T-helper 1 cell treated with Interleukin-12 subunit alpha and Interleukin-12 subunit beta and Interleukin-4 antibody, amounts not matched to agents 30 μg/mL and 1 μg/mL, for 36 hours (primary cell): Measurements from ENCODE around the gene CEMIP.

ENCODE experiments used
- H3K27ac Mint-ChIP-seq: one replicate; pipeline ENCODE4 v1.8.0; 2021; ENCODE audit warnings: mild to moderate bottlenecking, mixed read lengths
- H3K27me3 Mint-ChIP-seq: one replicate; pipeline ENCODE4 v1.8.0; 2021; ENCODE audit warnings: low read depth, mixed read lengths
- H3K36me3 Mint-ChIP-seq: one replicate; pipeline ENCODE4 v1.8.0; 2021; ENCODE audit warnings: low read depth, mixed read lengths
- H3K4me1 Mint-ChIP-seq: one replicate; pipeline ENCODE4 v1.8.0; 2021; ENCODE audit warnings: low read depth, mixed read lengths
- H3K4me3 Mint-ChIP-seq: one replicate; pipeline ENCODE4 v1.8.0; 2021; ENCODE audit warnings: mild to moderate bottlenecking, moderate library complexity, mixed read lengths
- H3K9me3 Mint-ChIP-seq: one replicate; pipeline ENCODE4 v1.8.0; 2021; ENCODE audit warnings: mixed read lengths

CEMIP gene

GRCh38 chr15:80904998-80905397, 125.8 kb downstream of the CEMIP start:
- Mint-ChIP-seq H3K36me3 (peaks cover 2% of the 10 kb centered on the region), H3K9me3 (peaks cover 4% of the 10 kb centered on the region), H3K4me1 (no peaks in the 10 kb centered on the region), H3K27ac (no peak overlapping the region), H3K27me3 (no peaks in the 10 kb centered on the region), H3K4me3 (no peak overlapping the region)

GRCh38 chr15:80906159-80906766, 127.1 kb downstream of the CEMIP start:
- Mint-ChIP-seq H3K27me3 (no peaks in the 10 kb centered on the region), H3K4me1 (no peaks in the 10 kb centered on the region), H3K27ac (no peak overlapping the region), H3K4me3 (no peak overlapping the region), H3K36me3 (peaks cover 2% of the 10 kb centered on the region), H3K9me3 (peaks cover 4% of the 10 kb centered on the region)

- Mint-ChIP-seq H3K4me1 (no peaks in the 10 kb centered on the region), H3K4me3 (no peak overlapping the region), H3K27me3 (peaks cover 5% of the 10 kb centered on the region), H3K9me3 (peaks cover 4% of the 10 kb centered on the region), H3K36me3 (peaks cover 2% of the 10 kb centered on the region), H3K27ac (no peak overlapping the region)
Measured at GRCh38 chr15:80911821-80912220, 132.7 kb downstream of the CEMIP start.

GRCh38 chr15:80912673-80913072, 133.5 kb downstream of the CEMIP start:
- no peak overlapping the region for H3K4me3 Mint-ChIP-seq
- no peak overlapping the region for H3K27ac Mint-ChIP-seq
- H3K36me3 Mint-ChIP-seq, result peaks cover 2% of the 10 kb centered on the region
- H3K9me3 Mint-ChIP-seq, result peaks cover 4% of the 10 kb centered on the region
- peaks cover 5% of the 10 kb centered on the region for H3K27me3 Mint-ChIP-seq
- H3K4me1 Mint-ChIP-seq, result no peaks in the 10 kb centered on the region

GRCh38 chr15:80913541-80913940, 134.4 kb downstream of the CEMIP start:
- no peaks in the 10 kb centered on the region for H3K4me1 Mint-ChIP-seq
- H3K36me3 Mint-ChIP-seq, result peaks cover 2% of the 10 kb centered on the region
- H3K27ac Mint-ChIP-seq, result no peak overlapping the region
- H3K9me3 Mint-ChIP-seq, result peaks cover 4% of the 10 kb centered on the region
- no peak overlapping the region for H3K4me3 Mint-ChIP-seq
- peaks cover 5% of the 10 kb centered on the region for H3K27me3 Mint-ChIP-seq

GRCh38 chr15:80915472-80915871, 136.3 kb downstream of the CEMIP start:
- no peak overlapping the region for H3K27ac Mint-ChIP-seq
- H3K4me3 Mint-ChIP-seq, result no peak overlapping the region
- H3K36me3 Mint-ChIP-seq, result no peaks in the 10 kb centered on the region
- H3K9me3 Mint-ChIP-seq, result no peaks in the 10 kb centered on the region
- peaks cover 8% of the 10 kb centered on the region for H3K4me1 Mint-ChIP-seq
- H3K27me3 Mint-ChIP-seq, result peaks cover 5% of the 10 kb centered on the region

GRCh38 chr15:80916056-80916455, 136.9 kb downstream of the CEMIP start:
- peaks cover 5% of the 10 kb centered on the region for H3K27me3 Mint-ChIP-seq

GRCh38 chr15:80918196-80918783, 139.1 kb downstream of the CEMIP start:
- H3K27me3 Mint-ChIP-seq, result peaks cover 5% of the 10 kb centered on the region
- H3K9me3 Mint-ChIP-seq, result no peaks in the 10 kb centered on the region
- peaks cover 13% of the 10 kb centered on the region for H3K4me1 Mint-ChIP-seq
- no peak overlapping the region for H3K4me3 Mint-ChIP-seq
- no peaks in the 10 kb centered on the region for H3K36me3 Mint-ChIP-seq
- H3K27ac Mint-ChIP-seq, result no peak overlapping the region

More at GRCh38 chr15:80916056-80916455, 136.9 kb downstream of the CEMIP start:
- Mint-ChIP-seq H3K27ac (no peak overlapping the region), H3K36me3 (no peaks in the 10 kb centered on the region), H3K4me3 (no peak overlapping the region), H3K9me3 (no peaks in the 10 kb centered on the region), H3K4me1 (peaks cover 11% of the 10 kb centered on the region)

GRCh38 chr15:80920271-80920699, 141.1 kb downstream of the CEMIP start:
- no peak overlapping the region for H3K27ac Mint-ChIP-seq
- no peaks in the 10 kb centered on the region for H3K36me3 Mint-ChIP-seq
- no peaks in the 10 kb centered on the region for H3K9me3 Mint-ChIP-seq
- H3K4me3 Mint-ChIP-seq, result no peak overlapping the region
- H3K27me3 Mint-ChIP-seq, result peaks cover 5% of the 10 kb centered on the region
- H3K4me1 Mint-ChIP-seq, result peaks cover 13% of the 10 kb centered on the region

GRCh38 chr15:80921736-80922410, 142.7 kb downstream of the CEMIP start:
- Mint-ChIP-seq H3K27me3 (no peaks in the 10 kb centered on the region), H3K4me1 (peaks cover 13% of the 10 kb centered on the region), H3K27ac (no peak overlapping the region), H3K9me3 (no peaks in the 10 kb centered on the region), H3K4me3 (no peak overlapping the region), H3K36me3 (no peaks in the 10 kb centered on the region)

- H3K27me3 Mint-ChIP-seq, result no peaks in the 10 kb centered on the region
- H3K36me3 Mint-ChIP-seq, result no peaks in the 10 kb centered on the region
- H3K4me3 Mint-ChIP-seq, result no peak overlapping the region
- no peaks in the 10 kb centered on the region for H3K9me3 Mint-ChIP-seq
- H3K27ac Mint-ChIP-seq, result no peak overlapping the region
- H3K4me1 Mint-ChIP-seq, result peaks cover 13% of the 10 kb centered on the region
Measured at GRCh38 chr15:80923668-80924067, 144.5 kb downstream of the CEMIP start.

GRCh38 chr15:80924278-80924677, 145.1 kb downstream of the CEMIP start:
- H3K9me3 Mint-ChIP-seq, result no peaks in the 10 kb centered on the region
- no peak overlapping the region for H3K27ac Mint-ChIP-seq
- no peak overlapping the region for H3K4me3 Mint-ChIP-seq
- peaks cover 13% of the 10 kb centered on the region for H3K4me1 Mint-ChIP-seq
- no peaks in the 10 kb centered on the region for H3K36me3 Mint-ChIP-seq
- no peaks in the 10 kb centered on the region for H3K27me3 Mint-ChIP-seq

GRCh38 chr15:80925597-80926059, 146.5 kb downstream of the CEMIP start:
- no peaks in the 10 kb centered on the region for H3K27me3 Mint-ChIP-seq
- H3K27ac Mint-ChIP-seq, result no peak overlapping the region
- no peaks in the 10 kb centered on the region for H3K36me3 Mint-ChIP-seq

GRCh38 chr15:80926126-80926525, 147.0 kb downstream of the CEMIP start:
- Mint-ChIP-seq H3K4me3 (no peak overlapping the region), H3K36me3 (no peaks in the 10 kb centered on the region), H3K27ac (no peak overlapping the region), H3K27me3 (no peaks in the 10 kb centered on the region), H3K9me3 (no peaks in the 10 kb centered on the region), H3K4me1 (peaks cover 2% of the 10 kb centered on the region)

More at GRCh38 chr15:80925597-80926059, 146.5 kb downstream of the CEMIP start:
- H3K4me3 Mint-ChIP-seq, result no peak overlapping the region
- H3K4me1 Mint-ChIP-seq, result peaks cover 3% of the 10 kb centered on the region
- H3K9me3 Mint-ChIP-seq, result no peaks in the 10 kb centered on the region

- Mint-ChIP-seq H3K36me3 (no peaks in the 10 kb centered on the region), H3K4me1 (no peaks in the 10 kb centered on the region), H3K27me3 (no peaks in the 10 kb centered on the region), H3K9me3 (no peaks in the 10 kb centered on the region), H3K4me3 (no peak overlapping the region), H3K27ac (no peak overlapping the region)
Measured at GRCh38 chr15:80929225-80929624, 150.1 kb downstream of the CEMIP start.
